Measurements from ENCODE around the gene PCDHGB4.
A peak's percentile ranks its signal among the peaks of the same experiment; 100 is the strongest.
"Not testable (repeated sequence)": the region's sequence is repeated elsewhere in the genome, so short reads cannot be mapped to it uniquely, and the experiment has no call there.

Gene PCDHGB4

DNA sequence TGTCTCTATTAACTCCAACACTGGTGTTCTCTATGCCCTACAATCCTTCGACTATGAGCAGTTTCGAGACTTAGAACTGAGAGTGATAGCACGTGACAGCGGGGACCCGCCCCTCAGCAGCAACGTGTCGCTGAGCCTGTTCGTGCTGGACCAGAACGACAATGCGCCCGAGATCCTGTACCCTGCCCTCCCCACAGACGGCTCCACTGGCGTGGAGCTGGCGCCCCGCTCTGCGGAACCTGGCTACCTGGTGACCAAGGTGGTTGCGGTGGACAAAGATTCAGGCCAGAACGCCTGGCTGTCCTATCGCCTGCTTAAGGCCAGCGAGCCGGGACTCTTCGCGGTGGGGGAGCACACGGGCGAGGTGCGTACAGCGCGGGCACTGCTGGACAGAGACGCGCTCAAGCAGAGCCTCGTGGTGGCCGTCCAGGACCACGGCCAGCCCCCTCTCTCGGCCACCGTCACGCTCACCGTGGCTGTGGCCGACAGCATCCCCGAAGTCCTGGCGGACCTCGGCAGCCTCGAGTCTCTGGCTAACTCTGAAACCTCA, 35.3 kb downstream of the PCDHGB4 start:
- peaks cover 55 to 89% (median 85%) of the 10 kb centered on the region in 5 donors for H3K9me3 ChIP-seq (ENCODE audit: control insufficient read depth in 5 of 5, low read length in 5 of 5)
- peaks cover 0 to 30% (median 13%) of the 10 kb centered on the region in 5 donors for H3K4me1 ChIP-seq (ENCODE audit: control insufficient read depth in 5 of 5, insufficient read depth in 5 of 5, low read length in 5 of 5)
- peak overlapping the region in 4 of 5 donors; percentile 11 to 58 (median 33) for H3K4me3 ChIP-seq (ENCODE audit: low read depth in 1 of 5, low read length in 5 of 5)
- H3K36me3 ChIP-seq (ENCODE audit: control insufficient read depth in 5 of 5, insufficient read depth in 5 of 5, low read length in 5 of 5): peaks cover 0 to 3% (median 0%) of the 10 kb centered on the region in 5 donors
- H3K27ac ChIP-seq (ENCODE audit: low read depth, low read length): no peak overlapping the region
- H3K9ac ChIP-seq (ENCODE audit: low read length in 5 of 5): no peak overlapping the region
- H3K27me3 ChIP-seq (ENCODE audit: control insufficient read depth in 5 of 5, insufficient read depth in 4 of 5, low read length in 5 of 5): peaks cover 0 to 10% (median 6%) of the 10 kb centered on the region in 5 donors

DNA sequence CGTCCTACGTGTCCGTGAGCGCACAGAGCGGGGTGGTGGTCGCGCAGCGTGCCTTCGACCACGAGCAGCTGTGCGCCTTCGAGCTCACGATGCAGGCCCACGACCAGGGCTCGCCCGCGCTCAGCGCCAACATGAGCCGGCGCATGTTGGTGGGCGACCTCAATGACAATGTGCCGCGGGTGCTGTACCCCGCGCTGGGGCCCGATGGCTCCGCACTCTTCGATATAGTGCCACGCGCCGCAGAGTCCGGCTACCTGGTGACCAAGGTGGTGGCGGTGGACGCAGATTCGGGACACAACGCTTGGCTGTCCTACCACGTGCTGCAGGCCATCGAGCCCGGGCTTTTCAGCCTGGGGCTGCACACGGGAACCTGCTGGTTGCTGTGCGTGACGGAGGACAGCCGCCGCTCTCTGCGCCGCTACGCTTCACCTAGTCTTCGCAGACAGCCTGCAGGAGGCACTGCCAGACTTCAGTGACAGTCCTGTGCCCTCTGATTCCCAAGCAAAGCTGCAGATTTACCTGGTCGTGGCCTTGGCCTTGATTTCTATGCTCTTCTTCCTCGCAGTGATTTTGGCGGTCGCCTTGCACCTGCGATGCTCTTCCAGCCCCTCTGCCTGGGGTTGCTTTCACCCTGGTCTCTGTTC, 40.4 kb downstream of the PCDHGB4 start:
- no peak overlapping the region for H3K9ac ChIP-seq (ENCODE audit: low read length in 5 of 5)
- H3K27me3 ChIP-seq (ENCODE audit: control insufficient read depth in 5 of 5, insufficient read depth in 4 of 5, low read length in 5 of 5): peaks cover 0 to 12% (median 4%) of the 10 kb centered on the region in 5 donors
- peak overlapping the region; percentile 11 to 56 (median 50) for H3K4me3 ChIP-seq (ENCODE audit: low read depth in 1 of 5, low read length in 5 of 5)
- peaks cover 35 to 78% (median 76%) of the 10 kb centered on the region in 5 donors for H3K9me3 ChIP-seq (ENCODE audit: control insufficient read depth in 5 of 5, low read length in 5 of 5)
- peaks cover 0 to 4% (median 0%) of the 10 kb centered on the region in 5 donors for H3K36me3 ChIP-seq (ENCODE audit: control insufficient read depth in 5 of 5, insufficient read depth in 5 of 5, low read length in 5 of 5)
- H3K4me1 ChIP-seq (ENCODE audit: control insufficient read depth in 5 of 5, insufficient read depth in 5 of 5, low read length in 5 of 5): peaks cover 0 to 16% (median 13%) of the 10 kb centered on the region in 5 donors
- no peak overlapping the region for H3K27ac ChIP-seq (ENCODE audit: low read depth, low read length)

DNA sequence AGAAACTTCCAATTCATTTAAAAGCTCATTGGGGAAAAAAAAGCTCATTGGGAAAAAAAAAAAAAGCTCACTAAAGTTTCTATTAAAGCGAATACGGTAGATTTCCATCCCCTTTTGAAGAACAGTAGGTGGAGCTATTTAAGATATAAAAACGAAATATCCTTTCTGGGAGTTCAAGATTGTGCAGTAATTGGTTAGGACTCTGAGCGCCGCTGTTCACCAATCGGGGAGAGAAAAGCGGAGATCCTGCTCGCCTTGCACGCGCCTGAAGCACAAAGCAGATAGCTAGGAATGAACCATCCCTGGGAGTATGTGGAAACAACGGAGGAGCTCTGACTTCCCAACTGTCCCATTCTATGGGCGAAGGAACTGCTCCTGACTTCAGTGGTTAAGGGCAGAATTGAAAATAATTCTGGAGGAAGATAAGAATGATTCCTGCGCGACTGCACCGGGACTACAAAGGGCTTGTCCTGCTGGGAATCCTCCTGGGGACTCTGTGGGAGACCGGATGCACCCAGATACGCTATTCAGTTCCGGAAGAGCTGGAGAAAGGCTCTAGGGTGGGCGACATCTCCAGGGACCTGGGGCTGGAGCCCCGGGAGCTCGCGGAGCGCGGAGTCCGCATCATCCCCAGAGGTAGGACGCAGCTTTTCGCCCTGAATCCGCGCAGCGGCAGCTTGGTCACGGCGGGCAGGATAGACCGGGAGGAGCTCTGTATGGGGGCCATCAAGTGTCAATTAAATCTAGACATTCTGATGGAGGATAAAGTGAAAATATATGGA, 43.0 kb downstream of the PCDHGB4 start, which contains the start of gene PCDHGA12:
PCDHGA12 (plus strand) TSS at position 176 of the 782 bp plus-strand sequence; CDS start at position 429, 253 bp downstream.
- no peak within 1 kb of the TSS for H3K27ac ChIP-seq (ENCODE audit: low read depth, low read length)
- no peak within 1 kb of the TSS for H3K9ac ChIP-seq (ENCODE audit: low read length in 5 of 5)
- H3K4me1 ChIP-seq (ENCODE audit: control insufficient read depth in 5 of 5, insufficient read depth in 5 of 5, low read length in 5 of 5): peaks cover 0 to 16% (median 11%) of the 10 kb centered on the region in 5 donors
- peak within 1 kb of the TSS; percentile 52 to 76 (median 58) for H3K4me3 ChIP-seq (ENCODE audit: low read depth in 1 of 5, low read length in 5 of 5)
- peaks cover 31 to 68% (median 61%) of the 10 kb centered on the region in 5 donors for H3K9me3 ChIP-seq (ENCODE audit: control insufficient read depth in 5 of 5, low read length in 5 of 5)
- peaks cover 0 to 9% (median 0%) of the 10 kb centered on the region in 5 donors for H3K27me3 ChIP-seq (ENCODE audit: control insufficient read depth in 5 of 5, insufficient read depth in 4 of 5, low read length in 5 of 5)
- H3K36me3 ChIP-seq (ENCODE audit: control insufficient read depth in 5 of 5, insufficient read depth in 5 of 5, low read length in 5 of 5): peaks cover 0 to 4% (median 0%) of the 10 kb centered on the region in 5 donors

GRCh38 chr5:141431286-141431685, 43.8 kb downstream of the PCDHGB4 start:
- peaks cover 0 to 16% (median 11%) of the 10 kb centered on the region in 5 donors for H3K4me1 ChIP-seq (ENCODE audit: control insufficient read depth in 5 of 5, insufficient read depth in 5 of 5, low read length in 5 of 5)
- peaks cover 0 to 4% (median 0%) of the 10 kb centered on the region in 5 donors for H3K36me3 ChIP-seq (ENCODE audit: control insufficient read depth in 5 of 5, insufficient read depth in 5 of 5, low read length in 5 of 5)
- peaks cover 26 to 65% (median 61%) of the 10 kb centered on the region in 5 donors for H3K9me3 ChIP-seq (ENCODE audit: control insufficient read depth in 5 of 5, low read length in 5 of 5)
- no peak overlapping the region for H3K27ac ChIP-seq (ENCODE audit: low read depth, low read length)
- peaks cover 0 to 9% (median 0%) of the 10 kb centered on the region in 5 donors for H3K27me3 ChIP-seq (ENCODE audit: control insufficient read depth in 5 of 5, insufficient read depth in 4 of 5, low read length in 5 of 5)
- no peak overlapping the region for H3K9ac ChIP-seq (ENCODE audit: low read length in 5 of 5)
- peak overlapping the region; percentile 52 to 76 (median 58) for H3K4me3 ChIP-seq (ENCODE audit: low read depth in 1 of 5, low read length in 5 of 5)

DNA sequence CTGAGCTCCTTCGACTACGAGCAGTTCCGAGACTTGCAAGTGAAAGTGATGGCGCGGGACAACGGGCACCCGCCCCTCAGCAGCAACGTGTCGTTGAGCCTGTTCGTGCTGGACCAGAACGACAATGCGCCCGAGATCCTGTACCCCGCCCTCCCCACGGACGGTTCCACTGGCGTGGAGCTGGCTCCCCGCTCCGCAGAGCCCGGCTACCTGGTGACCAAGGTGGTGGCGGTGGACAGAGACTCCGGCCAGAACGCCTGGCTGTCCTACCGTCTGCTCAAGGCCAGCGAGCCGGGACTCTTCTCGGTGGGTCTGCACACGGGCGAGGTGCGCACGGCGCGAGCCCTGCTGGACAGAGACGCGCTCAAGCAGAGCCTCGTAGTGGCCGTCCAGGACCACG, 44.8 kb downstream of the PCDHGB4 start:
- peaks cover 16 to 60% (median 54%) of the 10 kb centered on the region in 5 donors for H3K9me3 ChIP-seq (ENCODE audit: control insufficient read depth in 5 of 5, low read length in 5 of 5)
- peaks cover 0 to 16% (median 11%) of the 10 kb centered on the region in 5 donors for H3K4me1 ChIP-seq (ENCODE audit: control insufficient read depth in 5 of 5, insufficient read depth in 5 of 5, low read length in 5 of 5)
- peak overlapping the region; percentile 8 to 76 (median 58) for H3K4me3 ChIP-seq (ENCODE audit: low read depth in 1 of 5, low read length in 5 of 5)
- H3K27ac ChIP-seq (ENCODE audit: low read depth, low read length); H3K9ac ChIP-seq (ENCODE audit: low read length in 5 of 5); H3K27me3 ChIP-seq (ENCODE audit: control insufficient read depth in 5 of 5, insufficient read depth in 4 of 5, low read length in 5 of 5); H3K36me3 ChIP-seq (ENCODE audit: control insufficient read depth in 5 of 5, insufficient read depth in 5 of 5, low read length in 5 of 5): not testable (repeated sequence)

GRCh38 chr5:141432726-141433125, 45.2 kb downstream of the PCDHGB4 start:
- not testable (repeated sequence) for H3K27ac ChIP-seq (ENCODE audit: low read depth, low read length); H3K27me3 ChIP-seq (ENCODE audit: control insufficient read depth in 5 of 5, insufficient read depth in 4 of 5, low read length in 5 of 5); H3K36me3 ChIP-seq (ENCODE audit: control insufficient read depth in 5 of 5, insufficient read depth in 5 of 5, low read length in 5 of 5); H3K9ac ChIP-seq (ENCODE audit: low read length in 5 of 5)
- Histone ChIP-seq H3K9me3 (ENCODE audit: control insufficient read depth in 5 of 5, low read length in 5 of 5) (peaks cover 13 to 58% (median 53%) of the 10 kb centered on the region in 5 donors), H3K4me3 (ENCODE audit: low read depth in 1 of 5, low read length in 5 of 5) (peak overlapping the region in 1 of 5 donors; percentile 33), H3K4me1 (ENCODE audit: control insufficient read depth in 5 of 5, insufficient read depth in 5 of 5, low read length in 5 of 5) (peaks cover 0 to 16% (median 11%) of the 10 kb centered on the region in 5 donors)

DNA sequence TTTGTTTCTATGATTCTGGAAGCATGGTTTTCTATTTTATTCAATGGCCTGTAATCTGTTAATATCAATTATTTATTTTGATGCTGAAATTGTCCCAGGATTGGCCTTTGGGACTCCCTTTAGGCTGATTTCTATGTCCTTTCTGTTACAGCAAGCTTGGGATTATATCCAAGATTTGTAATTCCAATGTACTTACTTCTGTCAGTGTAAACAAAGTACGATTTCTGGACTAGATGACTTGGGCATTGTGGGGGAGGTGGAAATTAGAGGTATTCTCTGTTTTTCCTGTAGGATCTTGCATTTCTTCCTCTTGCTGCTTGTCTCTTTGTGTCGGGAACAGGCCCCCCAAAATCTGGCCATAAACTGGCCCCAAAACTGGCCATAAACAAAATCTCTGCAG, 46.5 kb downstream of the PCDHGB4 start:
- no peak overlapping the region for H3K9ac ChIP-seq (ENCODE audit: low read length in 5 of 5)
- no peak overlapping the region for H3K27ac ChIP-seq (ENCODE audit: low read depth, low read length)
- H3K4me3 ChIP-seq (ENCODE audit: low read depth in 1 of 5, low read length in 5 of 5): no peak overlapping the region
- peaks cover 0 to 16% (median 11%) of the 10 kb centered on the region in 5 donors for H3K4me1 ChIP-seq (ENCODE audit: control insufficient read depth in 5 of 5, insufficient read depth in 5 of 5, low read length in 5 of 5)
- peaks cover 0 to 9% (median 0%) of the 10 kb centered on the region in 5 donors for H3K27me3 ChIP-seq (ENCODE audit: control insufficient read depth in 5 of 5, insufficient read depth in 4 of 5, low read length in 5 of 5)
- H3K36me3 ChIP-seq (ENCODE audit: control insufficient read depth in 5 of 5, insufficient read depth in 5 of 5, low read length in 5 of 5): no peaks in the 10 kb centered on the region
- peaks cover 6 to 48% (median 45%) of the 10 kb centered on the region in 5 donors for H3K9me3 ChIP-seq (ENCODE audit: control insufficient read depth in 5 of 5, low read length in 5 of 5)

DNA sequence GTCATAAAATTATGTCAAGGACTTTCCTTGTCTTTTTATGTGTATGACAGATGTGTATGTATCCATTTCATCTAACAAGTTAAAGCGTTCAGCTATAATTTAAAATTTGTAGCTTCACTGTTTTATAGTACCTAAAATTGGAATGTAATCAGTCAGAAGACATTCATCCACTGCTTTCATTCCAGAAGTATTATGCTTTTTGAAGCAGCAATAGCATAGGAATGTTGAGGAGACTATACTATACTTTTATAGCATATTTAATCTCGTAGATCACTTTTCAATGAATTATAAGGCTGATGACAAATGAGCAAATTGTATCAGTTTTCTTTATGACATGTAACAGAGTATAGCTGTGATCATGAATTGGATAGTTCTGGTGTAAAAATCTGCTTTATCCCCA, 49.7 kb downstream of the PCDHGB4 start:
- no peak overlapping the region for H3K9ac ChIP-seq (ENCODE audit: low read length in 5 of 5)
- no peak overlapping the region for H3K27ac ChIP-seq (ENCODE audit: low read depth, low read length)
- H3K4me1 ChIP-seq (ENCODE audit: control insufficient read depth in 5 of 5, insufficient read depth in 5 of 5, low read length in 5 of 5): no peaks in the 10 kb centered on the region
- no peak overlapping the region for H3K4me3 ChIP-seq (ENCODE audit: low read depth in 1 of 5, low read length in 5 of 5)
- peaks cover 0 to 3% (median 0%) of the 10 kb centered on the region in 5 donors for H3K36me3 ChIP-seq (ENCODE audit: control insufficient read depth in 5 of 5, insufficient read depth in 5 of 5, low read length in 5 of 5)
- peaks cover 5 to 51% (median 42%) of the 10 kb centered on the region in 5 donors for H3K9me3 ChIP-seq (ENCODE audit: control insufficient read depth in 5 of 5, low read length in 5 of 5)
- H3K27me3 ChIP-seq (ENCODE audit: control insufficient read depth in 5 of 5, insufficient read depth in 4 of 5, low read length in 5 of 5): no peaks in the 10 kb centered on the region

GRCh38 chr5:141439411-141440141, 52.1 kb downstream of the PCDHGB4 start:
- H3K9ac ChIP-seq (ENCODE audit: low read length in 5 of 5): no peak overlapping the region
- H3K9me3 ChIP-seq (ENCODE audit: control insufficient read depth in 5 of 5, low read length in 5 of 5): peaks cover 5 to 45% (median 30%) of the 10 kb centered on the region in 5 donors
- H3K27me3 ChIP-seq (ENCODE audit: control insufficient read depth in 5 of 5, insufficient read depth in 4 of 5, low read length in 5 of 5): no peaks in the 10 kb centered on the region
- H3K36me3 ChIP-seq (ENCODE audit: control insufficient read depth in 5 of 5, insufficient read depth in 5 of 5, low read length in 5 of 5): peaks cover 0 to 3% (median 0%) of the 10 kb centered on the region in 5 donors
- no peak overlapping the region for H3K27ac ChIP-seq (ENCODE audit: low read depth, low read length)
- H3K4me3 ChIP-seq (ENCODE audit: low read depth in 1 of 5, low read length in 5 of 5): no peak overlapping the region
- no peaks in the 10 kb centered on the region for H3K4me1 ChIP-seq (ENCODE audit: control insufficient read depth in 5 of 5, insufficient read depth in 5 of 5, low read length in 5 of 5)

Measured in subcutaneous abdominal adipose tissue (tissue), 5 donors.